Frontal cortex (tissue), 4 donors: ENCODE data around the gene SHF. TPM values are rescaled to one million over a fixed set of nuclear protein-coding genes. Genes with fewer than 3 reads are reported as not detected.

Experiments
- DNase-seq, 2 donors: peaks; one replicate each; pipeline ENCODE4 v3.0.0; 2012; ENCODE audit warnings: low spot score in 2 of 2
- FAIRE-seq: peaks from 2 replicates; lab custom pipeline; 2012; peaks lifted over from hg19 to GRCh38; lab: Jason Lieb, UNC
- total RNA-seq: library from RNA; depleted of rRNA; stranded (reverse); fragments of >200 nt; gene quantifications from one replicate; pipeline ENCODE4 v1.2.3, GENCODE V29; 2014
- donor health status: control.
- donor health status: control.
- donor health status: control.

The SHF gene
- total RNA-seq, 1 donor from 2014 or later = 49.3 TPM

DNA sequence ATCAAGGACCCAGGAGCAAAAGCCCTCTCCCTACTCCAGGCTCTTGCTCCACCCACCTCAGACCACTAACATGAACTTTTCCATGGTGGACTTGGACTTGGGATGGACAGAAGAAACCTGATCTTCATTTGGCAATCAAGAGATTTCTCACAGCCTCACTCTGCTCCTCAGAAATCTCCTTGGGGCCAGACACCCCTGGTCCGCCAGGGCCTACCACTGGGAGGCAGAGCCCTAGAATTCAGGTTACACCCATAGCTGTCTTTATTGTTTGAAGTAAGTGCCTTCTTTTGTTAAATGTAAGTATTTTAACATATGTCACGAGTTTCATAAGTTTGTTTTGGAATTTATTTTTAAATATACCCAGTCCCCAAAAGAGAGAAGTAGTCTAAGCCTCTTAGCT is 13.2 kb downstream of the SHF start:
- FAIRE-seq = no peak
- DNase-seq = no peak

DNA sequence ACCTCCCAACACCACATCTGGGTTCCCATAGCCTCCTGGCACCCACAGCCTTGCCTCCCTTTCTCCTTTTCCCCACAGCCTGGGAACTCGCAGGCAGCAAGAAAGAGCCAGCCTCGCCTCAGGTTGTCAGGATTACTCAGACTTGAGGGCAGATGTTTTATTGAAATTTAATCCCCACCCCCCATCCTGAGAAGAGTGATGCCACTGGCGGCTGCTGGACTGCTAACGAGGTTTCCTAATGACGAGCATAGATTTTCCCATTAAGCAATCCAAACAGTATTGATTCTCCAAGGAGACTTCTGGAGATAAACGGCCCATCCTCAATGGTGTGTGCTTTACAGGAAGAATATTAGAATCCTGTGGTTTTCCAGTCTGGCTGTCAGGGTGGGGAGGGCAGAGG is 13.7 kb downstream of the SHF start:
- no peak for FAIRE-seq
- no peak for DNase-seq

DNA sequence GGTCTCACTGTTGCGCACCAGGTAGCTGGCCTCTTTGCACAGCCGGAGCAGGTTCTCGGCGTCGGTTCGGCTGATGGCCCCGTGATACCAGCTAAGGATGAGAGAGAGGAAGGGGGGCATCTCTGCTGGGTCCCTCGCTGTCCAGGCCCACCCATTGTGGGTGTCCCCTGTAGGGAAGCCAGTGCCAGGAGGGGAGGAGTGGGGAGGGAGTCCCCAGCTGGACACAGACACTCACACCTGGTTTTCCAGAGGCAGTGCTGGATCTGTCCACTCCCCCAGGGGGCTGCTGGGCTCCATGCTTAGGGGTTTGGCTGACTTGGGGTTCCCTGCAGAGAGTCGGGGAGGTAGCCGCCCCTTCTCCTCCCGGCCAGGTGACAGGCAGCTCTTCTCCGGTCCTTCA is 15.9 kb downstream of the SHF start:
- FAIRE-seq (no peak), DNase-seq (no peak)

DNA sequence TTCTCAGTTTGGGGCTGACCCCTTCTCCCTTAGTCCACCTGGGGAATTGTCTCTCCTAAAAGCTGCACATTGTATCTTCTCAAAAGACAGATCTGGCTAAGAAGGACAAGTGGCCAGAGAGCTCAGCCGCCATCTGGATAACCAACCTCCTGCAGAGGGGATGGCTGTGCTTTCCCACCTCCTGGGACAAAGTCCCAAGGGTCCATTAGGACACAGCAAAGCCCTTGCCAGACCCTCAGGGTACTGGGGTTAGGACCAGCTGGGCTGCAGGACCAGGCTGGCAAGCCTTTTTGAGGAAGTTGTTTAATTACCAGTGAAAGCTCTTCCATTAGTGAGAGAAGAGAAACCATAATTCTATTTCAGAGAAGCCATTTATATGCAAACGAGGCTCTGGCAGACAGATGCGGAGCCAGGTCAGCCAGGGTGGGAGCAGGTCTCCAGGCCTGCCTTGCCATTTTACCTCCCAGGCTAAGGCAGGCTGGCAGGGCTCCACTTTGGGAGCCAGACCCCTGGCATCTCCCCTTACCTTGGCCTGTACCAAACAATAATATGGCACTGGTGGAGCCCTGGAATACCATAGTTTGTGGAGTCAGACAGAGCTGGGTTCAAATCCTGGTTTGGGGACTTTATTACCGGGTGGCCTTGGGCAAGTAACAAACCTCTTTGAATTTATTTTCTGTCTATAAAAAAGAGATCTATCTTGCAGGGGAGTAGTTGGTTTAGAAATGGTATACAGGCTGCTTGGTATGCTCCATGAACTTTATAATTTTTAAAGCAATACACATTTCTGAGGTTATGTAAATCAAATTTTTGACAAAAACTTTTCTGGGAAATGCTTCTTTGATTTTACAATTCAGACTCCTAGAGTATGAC is 17.9 kb downstream of the SHF start:
- DNase-seq = no peak

DNA sequence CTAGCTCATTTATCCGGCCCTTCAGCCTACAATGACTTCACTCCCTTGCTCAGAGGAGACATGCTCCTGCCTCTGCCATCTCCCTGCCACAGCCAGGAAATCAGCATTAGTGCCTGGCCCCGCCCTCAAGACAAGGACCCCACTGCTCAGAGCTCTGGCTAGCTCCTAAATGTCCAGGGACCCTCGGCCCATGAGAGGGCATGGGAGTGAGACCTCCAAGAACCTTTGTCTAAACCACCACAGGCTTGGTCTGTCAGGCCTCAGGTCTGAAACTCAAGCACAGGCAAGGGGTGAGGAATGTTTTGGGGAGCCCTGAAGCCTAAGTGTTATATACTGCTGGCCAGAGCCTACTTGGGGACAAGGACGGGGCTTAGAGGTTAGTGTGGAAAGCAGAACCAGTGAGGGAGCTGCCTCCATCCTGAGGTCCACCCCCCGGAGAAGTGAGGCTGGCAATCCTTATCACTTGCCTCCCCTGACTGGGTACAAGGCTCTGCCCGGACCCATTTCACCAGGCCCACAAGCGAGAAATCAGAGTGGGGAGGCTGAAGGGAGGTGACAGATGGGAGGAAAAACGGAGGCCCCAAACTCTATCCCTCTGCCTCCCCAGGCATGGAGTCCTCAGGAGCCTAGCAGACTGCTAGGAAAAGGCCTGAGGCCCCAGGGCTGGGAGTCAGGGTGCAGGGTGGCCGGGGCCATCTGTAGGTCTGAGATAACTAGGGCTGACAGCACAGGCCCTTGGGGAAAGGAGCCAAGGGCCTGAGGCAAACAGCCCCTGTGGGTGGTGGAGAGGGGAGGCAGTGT is 18.8 kb downstream of the SHF start:
- no peak for DNase-seq
- no peak for FAIRE-seq

More for the DNA sequence above, 17.9 kb downstream of the SHF start:
- no peak for FAIRE-seq

DNA sequence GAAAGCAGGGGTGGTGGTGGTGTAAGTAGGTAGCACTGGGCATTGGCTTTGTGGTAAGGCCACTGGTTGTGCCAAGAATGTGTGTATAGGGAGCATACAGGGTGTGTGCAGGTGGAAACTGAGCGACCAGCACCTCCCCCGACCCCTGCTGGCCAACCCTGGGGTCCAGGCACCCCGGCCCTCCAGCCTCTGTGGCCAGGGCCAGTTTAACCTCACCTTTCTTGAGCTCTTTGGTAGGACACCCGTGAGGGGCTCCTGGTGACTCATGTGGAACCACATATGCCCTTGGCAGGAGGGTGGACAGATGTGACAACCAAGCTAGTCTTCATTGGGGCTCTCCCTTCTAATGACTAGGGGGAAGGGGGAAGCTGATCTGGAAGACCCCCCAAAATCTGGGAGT is 19.5 kb downstream of the SHF start:
- FAIRE-seq = no peak
- DNase-seq = no peak

DNA sequence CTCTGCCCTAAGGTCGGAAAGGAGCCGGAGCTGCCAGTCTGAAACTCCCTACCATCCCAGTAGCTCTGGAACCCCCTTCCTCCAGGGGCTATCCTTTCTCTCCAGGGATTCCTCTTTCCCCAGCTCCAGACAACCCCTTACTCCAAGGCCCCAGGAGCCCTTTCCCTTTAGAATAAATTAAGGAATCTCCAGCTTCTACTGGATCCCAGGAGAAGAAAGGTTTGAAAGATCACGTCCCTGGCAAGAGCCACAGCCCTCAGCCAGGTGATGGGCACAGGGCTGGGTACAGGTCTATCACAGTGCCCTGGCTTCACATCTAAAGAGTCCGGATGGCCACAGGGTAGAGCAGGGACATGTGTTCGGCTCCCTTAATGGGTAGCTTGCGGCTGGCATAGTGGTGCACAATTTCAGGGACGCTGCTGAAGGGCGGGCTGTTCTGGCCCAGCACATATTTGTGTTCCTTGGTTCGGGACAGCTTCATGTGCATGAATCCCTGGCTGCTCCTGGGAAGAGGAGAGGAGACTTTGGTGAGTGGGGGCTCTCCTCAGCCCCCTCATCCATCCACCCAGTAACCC is 20.0 kb downstream of the SHF start:
- peak in 1 of 2 donors; percentile 39 for DNase-seq
- FAIRE-seq = no peak

DNA sequence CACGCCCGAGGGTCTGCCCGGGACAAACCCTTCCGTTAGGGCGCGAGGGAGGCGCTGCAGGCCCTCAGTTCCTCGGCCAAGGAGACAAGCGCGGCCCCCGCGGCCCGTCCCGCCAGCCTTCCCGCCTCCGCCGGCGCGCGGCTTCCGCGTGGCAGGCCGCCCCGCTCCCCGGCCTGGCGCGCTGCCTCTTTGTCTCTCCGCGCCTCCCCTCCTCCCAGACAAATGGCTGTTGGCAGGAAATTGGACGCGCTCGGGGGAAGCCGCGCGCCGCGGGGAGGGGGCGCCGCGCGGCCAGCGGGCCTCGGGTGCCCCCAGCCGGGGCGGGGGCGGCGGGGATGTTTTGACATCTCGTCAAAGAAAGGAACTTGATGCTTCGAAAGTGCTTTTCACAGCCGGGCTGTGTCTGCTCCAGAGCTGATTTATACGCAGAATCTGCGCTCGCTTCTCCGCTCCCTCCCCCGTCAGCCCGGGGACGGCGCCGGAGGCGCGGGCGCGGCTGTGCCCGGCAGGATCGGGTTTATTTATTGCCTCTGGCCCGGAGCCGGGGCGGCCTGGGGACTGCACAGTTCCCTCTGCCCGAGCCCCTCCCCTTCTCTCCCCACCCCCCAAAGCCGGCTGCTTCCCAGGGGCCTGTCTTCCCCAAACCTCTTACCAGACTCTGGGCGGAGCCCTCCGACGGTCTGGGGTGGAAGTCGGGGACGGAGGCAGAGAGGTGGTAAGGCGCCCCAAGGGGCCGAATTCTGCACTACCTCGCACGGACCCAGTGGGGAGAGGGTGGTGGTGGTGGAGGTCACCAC is 20.7 kb downstream of the SHF start:
- DNase-seq (peak; percentile 86 to 94), FAIRE-seq (no peak)

DNA sequence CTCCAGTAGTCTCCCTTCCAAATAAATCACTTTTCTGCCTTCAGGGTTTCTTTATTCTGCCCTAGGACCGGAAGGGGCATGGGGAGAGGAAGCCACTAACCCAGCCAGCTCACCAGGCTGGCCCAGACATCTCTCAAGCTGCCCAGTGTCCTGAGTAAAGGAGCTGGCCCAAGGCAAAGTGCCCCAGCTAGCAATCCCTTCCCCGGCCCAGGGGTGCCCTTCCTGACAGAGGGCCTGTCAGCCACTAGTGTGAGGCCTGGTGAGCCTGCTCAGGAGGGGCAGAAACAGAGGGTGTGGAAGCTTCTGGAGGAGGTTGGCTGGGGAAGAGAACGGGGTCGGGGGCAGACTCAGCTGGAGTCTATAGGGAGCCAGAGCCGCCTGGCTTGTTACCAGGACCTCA is 22.2 kb downstream of the SHF start:
- DNase-seq (no peak), FAIRE-seq (no peak)

DNA sequence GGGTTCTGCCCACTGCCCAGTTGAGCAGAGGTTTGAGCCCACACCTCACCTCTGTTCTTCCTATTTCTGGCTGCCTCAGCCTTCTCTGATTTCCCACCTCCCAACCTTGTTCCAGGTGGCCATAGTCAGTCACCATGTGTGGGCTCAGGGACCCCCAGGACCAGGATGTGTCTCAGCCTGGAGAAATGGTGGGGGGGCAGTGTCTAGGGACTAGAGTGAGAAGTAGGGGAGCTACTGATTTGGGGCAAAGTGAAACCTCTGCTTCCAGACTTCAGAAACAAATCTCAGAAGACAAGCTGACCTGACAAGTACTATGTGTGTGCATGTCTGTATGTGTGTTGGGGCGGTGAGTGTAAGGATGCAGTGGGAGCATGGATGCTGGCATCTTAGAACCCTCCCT is 22.9 kb downstream of the SHF start:
- FAIRE-seq (no peak), DNase-seq (no peak)

DNA sequence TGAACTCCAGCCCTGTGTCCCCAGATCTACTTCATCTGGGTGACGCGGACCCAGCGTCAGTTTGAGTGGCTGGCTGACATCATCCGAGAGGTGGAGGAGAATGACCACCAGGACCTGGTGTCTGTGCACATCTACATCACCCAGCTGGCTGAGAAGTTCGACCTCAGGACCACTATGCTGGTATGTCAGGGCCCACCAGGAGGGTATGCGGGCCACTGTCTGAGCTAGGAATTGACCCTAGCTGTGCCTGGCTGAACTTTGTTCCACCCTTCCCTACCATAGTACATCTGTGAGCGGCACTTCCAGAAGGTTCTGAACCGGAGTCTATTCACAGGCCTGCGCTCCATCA is 24.3 kb downstream of the SHF start:
- FAIRE-seq (no peak), DNase-seq (no peak)

DNA sequence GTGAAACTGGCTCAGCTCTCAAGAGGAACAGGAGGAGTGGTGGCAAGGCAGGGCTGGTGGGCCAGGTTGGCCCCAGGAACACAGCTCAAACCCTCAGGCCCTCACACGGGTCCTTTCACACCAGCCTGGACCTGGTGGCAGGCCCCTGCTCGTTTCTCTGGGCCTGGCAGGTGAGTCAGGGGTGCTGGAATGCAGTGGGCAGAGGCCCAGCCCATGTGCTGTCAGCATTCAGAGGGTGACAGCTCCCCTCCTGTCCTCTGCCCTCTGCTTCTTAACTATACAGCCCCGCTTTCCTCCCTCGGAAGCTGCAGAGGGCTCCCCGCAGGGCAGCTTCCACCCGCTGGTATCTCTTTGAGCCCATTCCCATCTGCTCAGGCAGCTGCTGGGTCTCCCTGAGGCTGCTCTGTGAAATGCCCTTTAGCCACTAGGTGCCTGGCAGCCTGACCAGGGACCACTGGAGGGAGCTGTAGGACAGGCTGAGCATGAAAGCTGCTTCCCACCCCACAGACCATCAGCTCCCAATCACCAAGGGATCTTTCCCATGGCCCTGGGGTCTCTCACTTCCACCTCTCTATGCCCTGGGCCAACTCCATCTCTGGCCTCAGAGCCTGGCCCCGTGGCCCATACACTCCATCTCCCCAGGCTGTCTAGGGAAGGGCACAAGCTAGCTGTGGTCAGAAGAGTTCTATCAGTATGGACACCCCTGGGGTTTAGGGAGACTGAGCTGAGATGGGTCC is 24.8 kb downstream of the SHF start:
- no peak for FAIRE-seq

DNA sequence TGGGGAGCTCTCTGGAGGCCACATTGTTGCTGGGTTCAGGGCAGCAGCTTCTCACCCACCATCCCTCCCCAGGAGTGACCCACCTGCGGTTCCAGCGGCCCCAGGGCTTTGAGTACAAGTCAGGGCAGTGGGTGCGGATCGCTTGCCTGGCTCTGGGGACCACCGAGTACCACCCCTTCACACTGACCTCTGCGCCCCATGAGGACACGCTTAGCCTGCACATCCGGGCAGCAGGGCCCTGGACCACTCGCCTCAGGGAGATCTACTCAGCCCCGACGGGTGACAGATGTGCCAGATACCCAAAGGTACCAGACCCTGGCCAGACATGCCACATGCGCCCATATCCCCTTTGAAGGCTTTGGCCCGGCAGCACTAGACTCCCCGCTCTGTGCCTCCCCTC is 26.1 kb downstream of the SHF start:
- DNase-seq (no peak), FAIRE-seq (no peak)

More for the DNA sequence above, 24.8 kb downstream of the SHF start:
- peak; percentile 78 to 92 for DNase-seq

DNA sequence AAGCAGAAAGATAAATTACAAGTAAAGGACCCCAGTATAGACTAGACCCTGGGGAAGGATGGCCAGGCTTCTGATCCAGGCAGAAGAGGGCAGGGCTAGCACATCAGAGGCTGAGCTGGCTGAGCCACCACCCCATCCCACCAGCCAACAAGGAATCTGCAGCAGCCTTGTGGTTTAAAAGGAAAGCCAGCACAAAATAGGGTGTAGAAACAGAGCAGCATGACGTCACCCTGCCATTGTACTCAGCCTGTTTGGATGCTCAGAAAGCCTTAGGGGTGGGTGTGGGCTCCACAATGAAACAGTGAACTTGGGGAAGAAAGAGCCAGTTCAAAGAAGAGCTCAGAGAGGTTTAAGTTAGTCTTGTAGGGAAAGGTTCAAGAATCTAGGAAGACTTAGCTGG is 29.8 kb downstream of the SHF start:
- no peak for FAIRE-seq

DNA sequence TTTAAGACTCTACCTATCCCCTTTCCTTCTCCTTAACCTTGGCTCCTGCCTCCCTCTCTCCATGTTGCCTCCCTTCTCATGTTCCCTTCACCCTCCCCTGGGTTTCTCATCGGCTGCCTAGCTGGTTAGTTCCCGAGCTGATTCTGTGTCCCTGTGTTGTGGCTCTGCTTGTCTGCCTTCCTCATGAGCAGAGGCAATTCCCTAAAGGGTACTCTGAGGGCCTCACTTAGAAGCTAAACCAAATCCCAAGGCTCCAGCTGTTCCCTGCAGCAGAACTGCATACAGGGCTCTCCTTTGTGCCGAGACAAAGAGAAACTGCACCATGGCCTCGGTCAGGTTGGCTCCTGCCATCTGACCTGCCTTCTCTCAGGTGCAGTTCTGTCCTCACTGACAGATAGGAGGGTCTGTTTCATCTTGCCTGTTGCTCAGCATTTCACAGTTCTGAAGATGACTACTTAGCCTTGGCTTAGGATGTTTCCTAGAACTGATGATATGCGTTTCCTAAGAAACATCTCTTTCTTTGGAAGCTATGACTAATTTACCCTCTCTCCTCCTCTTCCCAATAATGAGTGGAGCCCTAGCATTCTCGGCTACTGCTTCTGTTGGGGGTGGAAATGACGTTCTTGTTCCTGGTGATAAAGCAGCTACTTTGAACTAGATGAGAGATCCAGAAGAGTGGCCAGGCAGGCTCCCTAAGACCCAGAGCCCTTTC is 30.9 kb downstream of the SHF start:
- no peak for FAIRE-seq

More for the DNA sequence above, 29.8 kb downstream of the SHF start:
- DNase-seq = peak; percentile 47 to 57

DNA sequence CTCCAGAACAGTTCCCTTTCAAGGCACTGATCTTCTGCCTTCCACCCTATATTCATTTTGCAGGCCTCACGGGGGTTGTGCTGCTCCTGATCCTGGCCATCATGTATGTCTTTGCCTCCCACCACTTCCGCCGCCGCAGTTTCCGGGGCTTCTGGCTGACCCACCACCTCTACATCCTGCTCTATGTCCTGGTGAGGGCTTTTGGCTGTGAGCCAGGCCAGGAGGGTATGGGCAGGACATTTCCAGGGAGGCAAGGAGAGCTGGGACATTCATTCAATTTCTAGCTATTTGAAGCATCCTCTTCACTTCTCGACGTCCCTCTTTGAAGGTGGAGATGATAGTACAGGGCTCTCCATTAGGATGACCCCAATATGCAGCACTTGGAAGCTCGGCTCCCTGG is 32.0 kb downstream of the SHF start:
- FAIRE-seq (no peak), DNase-seq (no peak)

More for the DNA sequence above, 30.9 kb downstream of the SHF start:
- no peak for DNase-seq

DNA sequence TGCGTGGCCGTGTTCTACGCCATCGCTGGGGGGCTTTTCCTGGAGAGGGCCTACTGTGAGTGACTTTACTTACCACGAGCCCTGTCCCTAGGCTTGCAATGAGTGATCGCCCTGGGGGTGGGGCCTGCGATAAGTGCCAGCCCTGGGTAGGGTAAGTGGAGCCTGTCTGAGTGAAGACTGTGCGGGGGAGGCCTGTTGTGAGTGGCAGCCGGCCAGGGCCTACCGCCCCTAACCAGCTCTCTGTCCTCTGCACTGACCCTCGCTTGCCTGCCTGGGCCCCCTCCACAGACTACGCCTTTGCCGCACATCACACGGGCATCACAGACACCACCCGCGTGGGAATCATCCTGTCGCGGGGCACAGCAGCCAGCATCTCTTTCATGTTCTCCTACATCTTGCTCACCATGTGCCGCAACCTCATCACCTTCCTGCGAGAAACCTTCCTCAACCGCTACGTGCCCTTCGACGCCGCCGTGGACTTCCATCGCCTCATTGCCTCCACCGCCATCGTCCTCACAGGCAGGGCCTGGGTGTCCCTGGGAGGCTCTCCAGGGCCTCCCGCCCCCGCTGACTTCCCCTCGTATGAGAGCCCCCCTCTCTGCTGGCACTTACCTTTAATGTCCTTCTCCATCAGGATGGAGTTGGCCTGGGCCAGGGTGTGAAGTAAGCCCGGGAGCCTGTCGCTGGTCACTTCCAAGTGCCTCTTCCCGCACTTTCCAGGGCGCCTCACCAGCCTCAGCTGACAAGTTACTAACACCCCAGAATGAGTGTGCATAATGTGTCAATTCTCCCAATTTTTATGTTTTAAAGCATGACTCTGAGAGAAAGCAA is 35.6 kb downstream of the SHF start:
- DNase-seq = no peak
- no peak for FAIRE-seq

DNA sequence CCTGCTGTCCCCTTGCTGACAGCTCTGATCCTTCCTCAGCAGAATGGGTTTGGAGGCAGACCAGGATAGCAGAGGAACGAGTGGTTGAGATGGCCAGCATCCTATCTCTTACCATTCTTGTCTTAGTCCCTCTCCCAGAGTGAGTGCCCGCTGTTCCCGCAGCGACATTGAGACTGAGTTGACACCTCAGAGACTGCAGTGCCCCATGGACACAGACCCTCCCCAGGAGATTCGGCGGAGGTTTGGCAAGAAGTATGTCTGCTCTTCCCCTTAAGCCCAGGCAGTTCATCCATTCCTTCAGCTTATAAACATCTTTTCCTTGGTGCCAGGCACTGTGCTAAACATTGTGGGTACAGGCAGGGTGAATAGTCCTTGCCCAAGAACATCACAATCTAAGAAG is 36.8 kb downstream of the SHF start:
- DNase-seq (no peak), FAIRE-seq (no peak)
